ENCODE measurements around the gene RAB13. TPM values are rescaled to one million over a fixed set of nuclear protein-coding genes. Genes with fewer than 3 reads are reported as not detected.
A peak's percentile ranks its signal among the peaks of the same experiment; 100 is the strongest.

Gene RAB13
- total and polyA plus RNA-seq, 2 of the 13 experiments (the other 11 are each of a cell fraction or from before 2014, with no cell fraction given), result 15.9 to 24.7 TPM

DNA sequence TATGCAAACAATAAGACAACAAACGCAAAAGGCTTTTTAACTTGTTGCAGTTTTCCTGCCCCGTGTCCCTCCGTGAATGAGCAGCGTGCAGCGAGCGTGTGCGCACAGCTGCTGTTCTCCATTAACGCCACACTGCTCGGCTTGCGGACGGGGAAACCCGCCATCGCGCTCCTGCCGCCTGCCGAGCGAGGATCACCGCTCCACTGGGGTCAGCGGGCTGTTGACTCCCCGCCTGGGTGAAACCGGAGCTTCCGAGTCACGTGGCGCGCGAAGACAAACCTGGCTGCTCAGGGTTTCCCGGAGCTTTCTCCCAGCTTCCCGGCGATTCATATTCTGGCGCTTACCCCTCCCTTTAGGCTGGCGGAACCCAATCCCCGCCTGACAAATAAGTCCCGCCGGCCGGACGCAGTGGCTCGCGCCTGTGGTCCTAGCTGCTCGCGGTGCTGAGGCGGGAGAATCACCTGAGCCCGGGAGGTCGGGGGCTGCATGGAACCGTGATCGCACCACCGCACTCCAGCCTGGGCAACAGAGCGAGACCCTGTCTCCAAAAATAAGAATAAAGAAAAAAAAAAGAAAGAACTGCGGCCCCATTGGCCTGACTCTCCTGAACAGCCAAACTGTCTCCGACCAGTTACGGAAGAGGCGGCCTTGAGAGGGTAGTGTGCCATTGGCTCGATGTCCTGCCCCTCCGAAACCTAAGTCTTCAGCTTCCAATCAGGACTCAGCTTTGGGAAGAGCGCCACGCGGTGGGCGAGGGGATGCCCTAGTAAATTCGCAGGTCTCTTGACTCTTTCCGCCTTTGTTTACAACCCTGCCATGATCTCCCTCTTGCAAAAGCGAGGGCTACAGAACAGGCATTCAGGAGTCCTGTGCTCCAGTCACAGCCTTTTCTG is 18.8 kb downstream of the RAB13 start, which contains the start of gene CREB3L4 (continued):
- TF ChIP-seq, protein P1, sequence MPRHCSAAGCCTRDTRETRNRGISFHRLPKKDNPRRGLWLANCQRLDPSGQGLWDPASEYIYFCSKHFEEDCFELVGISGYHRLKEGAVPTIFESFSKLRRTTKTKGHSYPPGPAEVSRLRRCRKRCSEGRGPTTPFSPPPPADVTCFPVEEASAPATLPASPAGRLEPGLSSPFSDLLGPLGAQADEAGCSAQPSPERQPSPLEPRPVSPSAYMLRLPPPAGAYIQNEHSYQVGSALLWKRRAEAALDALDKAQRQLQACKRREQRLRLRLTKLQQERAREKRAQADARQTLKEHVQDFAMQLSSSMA (CRISPR knock-in tag; IDR thresholded peaks at IDR 0.05), result peak; percentile 68
- TF ChIP-seq, protein P2, sequence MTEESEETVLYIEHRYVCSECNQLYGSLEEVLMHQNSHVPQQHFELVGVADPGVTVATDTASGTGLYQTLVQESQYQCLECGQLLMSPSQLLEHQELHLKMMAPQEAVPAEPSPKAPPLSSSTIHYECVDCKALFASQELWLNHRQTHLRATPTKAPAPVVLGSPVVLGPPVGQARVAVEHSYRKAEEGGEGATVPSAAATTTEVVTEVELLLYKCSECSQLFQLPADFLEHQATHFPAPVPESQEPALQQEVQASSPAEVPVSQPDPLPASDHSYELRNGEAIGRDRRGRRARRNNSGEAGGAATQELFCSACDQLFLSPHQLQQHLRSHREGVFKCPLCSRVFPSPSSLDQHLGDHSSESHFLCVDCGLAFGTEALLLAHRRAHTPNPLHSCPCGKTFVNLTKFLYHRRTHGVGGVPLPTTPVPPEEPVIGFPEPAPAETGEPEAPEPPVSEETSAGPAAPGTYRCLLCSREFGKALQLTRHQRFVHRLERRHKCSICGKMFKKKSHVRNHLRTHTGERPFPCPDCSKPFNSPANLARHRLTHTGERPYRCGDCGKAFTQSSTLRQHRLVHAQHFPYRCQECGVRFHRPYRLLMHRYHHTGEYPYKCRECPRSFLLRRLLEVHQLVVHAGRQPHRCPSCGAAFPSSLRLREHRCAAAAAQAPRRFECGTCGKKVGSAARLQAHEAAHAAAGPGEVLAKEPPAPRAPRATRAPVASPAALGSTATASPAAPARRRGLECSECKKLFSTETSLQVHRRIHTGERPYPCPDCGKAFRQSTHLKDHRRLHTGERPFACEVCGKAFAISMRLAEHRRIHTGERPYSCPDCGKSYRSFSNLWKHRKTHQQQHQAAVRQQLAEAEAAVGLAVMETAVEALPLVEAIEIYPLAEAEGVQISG (CRISPR knock-in tag; IDR thresholded peaks at IDR 0.05), result peak; percentile 83
- no peak for TF ChIP-seq REL (CRISPR knock-in tag; conservative IDR thresholded peaks at IDR 0.05)
- TF ChIP-seq NFKBIZ (CRISPR knock-in tag; IDR thresholded peaks at IDR 0.05), result peak; percentile 13; the same call in 1 of the 2 replicates
- peak; percentile 85 for TF ChIP-seq KDM2A (CRISPR knock-in tag; IDR thresholded peaks at IDR 0.05; ENCODE audit: borderline replicate concordance, low read depth)
- TF ChIP-seq, protein P3, sequence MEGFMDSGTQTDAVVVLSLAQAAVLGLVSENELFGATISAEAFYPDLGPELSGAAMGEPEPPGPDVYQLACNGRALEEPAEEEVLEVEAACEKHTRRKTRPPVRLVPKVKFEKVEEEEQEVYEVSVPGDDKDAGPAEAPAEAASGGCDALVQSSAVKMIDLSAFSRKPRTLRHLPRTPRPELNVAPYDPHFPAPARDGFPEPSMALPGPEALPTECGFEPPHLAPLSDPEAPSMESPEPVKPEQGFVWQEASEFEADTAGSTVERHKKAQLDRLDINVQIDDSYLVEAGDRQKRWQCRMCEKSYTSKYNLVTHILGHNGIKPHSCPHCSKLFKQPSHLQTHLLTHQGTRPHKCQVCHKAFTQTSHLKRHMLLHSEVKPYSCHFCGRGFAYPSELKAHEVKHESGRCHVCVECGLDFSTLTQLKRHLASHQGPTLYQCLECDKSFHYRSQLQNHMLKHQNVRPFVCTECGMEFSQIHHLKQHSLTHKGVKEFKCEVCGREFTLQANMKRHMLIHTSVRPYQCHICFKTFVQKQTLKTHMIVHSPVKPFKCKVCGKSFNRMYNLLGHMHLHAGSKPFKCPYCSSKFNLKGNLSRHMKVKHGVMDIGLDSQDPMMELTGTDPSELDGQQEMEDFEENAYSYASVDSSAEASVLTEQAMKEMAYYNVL (CRISPR knock-in tag; IDR thresholded peaks at IDR 0.05; ENCODE audit: borderline replicate concordance), result peak; percentile 58; the same call in 1 of the 2 replicates
- no peak for TF ChIP-seq NCOA1 (CRISPR knock-in tag; IDR thresholded peaks at IDR 0.05)
- TF ChIP-seq FOXC1 (CRISPR knock-in tag; IDR thresholded peaks at IDR 0.05; ENCODE audit: borderline replicate concordance), result peak; percentile 75
- peak; percentile 64; the same call in 1 of the 2 replicates for TF ChIP-seq HOXA3 (CRISPR knock-in tag; IDR thresholded peaks at IDR 0.05)
- TF ChIP-seq, protein P4, sequence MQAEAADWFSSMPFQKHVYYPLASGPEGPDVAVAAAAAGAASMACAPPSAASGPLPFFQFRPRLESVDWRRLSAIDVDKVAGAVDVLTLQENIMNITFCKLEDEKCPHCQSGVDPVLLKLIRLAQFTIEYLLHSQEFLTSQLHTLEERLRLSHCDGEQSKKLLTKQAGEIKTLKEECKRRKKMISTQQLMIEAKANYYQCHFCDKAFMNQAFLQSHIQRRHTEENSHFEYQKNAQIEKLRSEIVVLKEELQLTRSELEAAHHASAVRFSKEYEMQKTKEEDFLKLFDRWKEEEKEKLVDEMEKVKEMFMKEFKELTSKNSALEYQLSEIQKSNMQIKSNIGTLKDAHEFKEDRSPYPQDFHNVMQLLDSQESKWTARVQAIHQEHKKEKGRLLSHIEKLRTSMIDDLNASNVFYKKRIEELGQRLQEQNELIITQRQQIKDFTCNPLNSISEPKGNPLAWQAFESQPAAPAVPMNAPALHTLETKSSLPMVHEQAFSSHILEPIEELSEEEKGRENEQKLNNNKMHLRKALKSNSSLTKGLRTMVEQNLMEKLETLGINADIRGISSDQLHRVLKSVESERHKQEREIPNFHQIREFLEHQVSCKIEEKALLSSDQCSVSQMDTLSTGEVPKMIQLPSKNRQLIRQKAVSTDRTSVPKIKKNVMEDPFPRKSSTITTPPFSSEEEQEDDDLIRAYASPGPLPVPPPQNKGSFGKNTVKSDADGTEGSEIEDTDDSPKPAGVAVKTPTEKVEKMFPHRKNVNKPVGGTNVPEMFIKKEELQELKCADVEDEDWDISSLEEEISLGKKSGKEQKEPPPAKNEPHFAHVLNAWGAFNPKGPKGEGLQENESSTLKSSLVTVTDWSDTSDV (CRISPR knock-in tag; IDR thresholded peaks at IDR 0.05), result no peak; the same call in 1 of the 2 replicates
- TF ChIP-seq, protein P5, sequence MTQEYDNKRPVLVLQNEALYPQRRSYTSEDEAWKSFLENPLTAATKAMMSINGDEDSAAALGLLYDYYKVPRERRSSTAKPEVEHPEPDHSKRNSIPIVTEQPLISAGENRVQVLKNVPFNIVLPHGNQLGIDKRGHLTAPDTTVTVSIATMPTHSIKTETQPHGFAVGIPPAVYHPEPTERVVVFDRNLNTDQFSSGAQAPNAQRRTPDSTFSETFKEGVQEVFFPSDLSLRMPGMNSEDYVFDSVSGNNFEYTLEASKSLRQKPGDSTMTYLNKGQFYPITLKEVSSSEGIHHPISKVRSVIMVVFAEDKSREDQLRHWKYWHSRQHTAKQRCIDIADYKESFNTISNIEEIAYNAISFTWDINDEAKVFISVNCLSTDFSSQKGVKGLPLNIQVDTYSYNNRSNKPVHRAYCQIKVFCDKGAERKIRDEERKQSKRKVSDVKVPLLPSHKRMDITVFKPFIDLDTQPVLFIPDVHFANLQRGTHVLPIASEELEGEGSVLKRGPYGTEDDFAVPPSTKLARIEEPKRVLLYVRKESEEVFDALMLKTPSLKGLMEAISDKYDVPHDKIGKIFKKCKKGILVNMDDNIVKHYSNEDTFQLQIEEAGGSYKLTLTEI (CRISPR knock-in tag; conservative IDR thresholded peaks at IDR 0.05), result no peak
- TF ChIP-seq, protein P6, sequence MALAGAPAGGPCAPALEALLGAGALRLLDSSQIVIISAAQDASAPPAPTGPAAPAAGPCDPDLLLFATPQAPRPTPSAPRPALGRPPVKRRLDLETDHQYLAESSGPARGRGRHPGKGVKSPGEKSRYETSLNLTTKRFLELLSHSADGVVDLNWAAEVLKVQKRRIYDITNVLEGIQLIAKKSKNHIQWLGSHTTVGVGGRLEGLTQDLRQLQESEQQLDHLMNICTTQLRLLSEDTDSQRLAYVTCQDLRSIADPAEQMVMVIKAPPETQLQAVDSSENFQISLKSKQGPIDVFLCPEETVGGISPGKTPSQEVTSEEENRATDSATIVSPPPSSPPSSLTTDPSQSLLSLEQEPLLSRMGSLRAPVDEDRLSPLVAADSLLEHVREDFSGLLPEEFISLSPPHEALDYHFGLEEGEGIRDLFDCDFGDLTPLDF (CRISPR knock-in tag; IDR thresholded peaks at IDR 0.05), result peak; percentile 82
- TF ChIP-seq ZC3H13 (CRISPR knock-in tag; IDR thresholded peaks at IDR 0.05), result peak; percentile 84
